ENCODE data around the gene ATP9A.
A peak's percentile ranks its signal among the peaks of the same experiment; 100 is the strongest.

Gene ATP9A

DNA sequence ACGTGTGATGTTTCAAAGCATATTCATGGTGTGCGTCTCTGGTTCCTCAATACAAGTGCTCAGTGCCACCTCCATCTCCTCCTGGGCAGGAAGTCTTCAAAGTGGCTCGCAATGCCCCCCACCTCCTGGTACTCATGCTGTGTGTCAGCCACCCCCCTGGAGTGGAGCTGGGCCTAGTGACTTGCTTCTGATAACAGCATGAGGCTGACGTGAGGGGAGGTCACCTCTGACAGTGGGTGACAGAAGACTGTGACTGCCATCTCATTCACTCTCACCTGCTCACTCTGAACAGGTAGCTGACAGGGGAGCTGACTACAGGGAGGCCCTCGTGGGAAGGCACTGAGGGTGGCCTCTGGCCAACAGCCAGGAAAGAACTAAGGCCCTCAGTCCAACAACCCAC, 133.3 kb downstream of the ATP9A start:
- H3K4me3 Mint-ChIP-seq: no peak overlapping the region
- no peaks in the 10 kb centered on the region for H3K9me3 Mint-ChIP-seq (ENCODE audit: low read depth)
- H3K4me1 Mint-ChIP-seq (ENCODE audit: low read depth): peaks cover 13% of the 10 kb centered on the region
- no peaks in the 10 kb centered on the region for H3K36me3 Mint-ChIP-seq
- H3K27me3 Mint-ChIP-seq: peaks cover 11% of the 10 kb centered on the region
- H3K27ac Mint-ChIP-seq: no peak overlapping the region

DNA sequence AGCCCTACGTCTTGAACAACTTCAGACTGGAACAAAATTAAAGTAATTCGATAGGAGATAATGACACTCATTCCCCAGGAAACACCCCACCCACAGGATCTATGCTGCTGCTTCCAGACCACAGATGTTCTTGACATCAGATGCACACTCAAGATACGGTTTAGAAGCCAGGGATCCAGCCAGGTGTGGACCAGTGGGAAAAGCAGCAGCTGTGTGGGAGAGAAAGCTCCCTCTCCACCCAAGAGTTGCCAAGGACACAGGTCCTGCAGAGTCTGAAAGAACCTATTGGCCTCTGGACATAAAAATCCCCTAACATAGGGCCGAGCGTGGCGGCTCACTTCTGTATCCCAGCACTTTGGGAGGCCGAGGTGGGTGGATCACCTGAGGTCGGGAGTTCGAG, 133.9 kb downstream of the ATP9A start:
- H3K27ac Mint-ChIP-seq: peak overlapping the region; percentile 41
- no peak overlapping the region for H3K4me3 Mint-ChIP-seq
- H3K4me1 Mint-ChIP-seq (ENCODE audit: low read depth): peaks cover 15% of the 10 kb centered on the region
- peaks cover 11% of the 10 kb centered on the region for H3K27me3 Mint-ChIP-seq
- no peaks in the 10 kb centered on the region for H3K36me3 Mint-ChIP-seq
- no peaks in the 10 kb centered on the region for H3K9me3 Mint-ChIP-seq (ENCODE audit: low read depth)

GRCh38 chr20:51633430-51633829, 134.8 kb downstream of the ATP9A start:
- Mint-ChIP-seq H3K4me1 (ENCODE audit: low read depth) (peaks cover 19% of the 10 kb centered on the region), H3K27ac (no peak overlapping the region), H3K9me3 (ENCODE audit: low read depth) (no peaks in the 10 kb centered on the region), H3K27me3 (peaks cover 16% of the 10 kb centered on the region), H3K4me3 (no peak overlapping the region), H3K36me3 (peaks cover 3% of the 10 kb centered on the region)

- Mint-ChIP-seq H3K4me3 (no peak overlapping the region), H3K27ac (no peak overlapping the region), H3K4me1 (ENCODE audit: low read depth) (peaks cover 19% of the 10 kb centered on the region), H3K9me3 (ENCODE audit: low read depth) (no peaks in the 10 kb centered on the region), H3K36me3 (peaks cover 3% of the 10 kb centered on the region), H3K27me3 (peaks cover 16% of the 10 kb centered on the region)
Observed at GRCh38 chr20:51631953-51632352, 136.2 kb downstream of the ATP9A start.

- Mint-ChIP-seq H3K27me3 (peaks cover 16% of the 10 kb centered on the region), H3K4me1 (ENCODE audit: low read depth) (peaks cover 19% of the 10 kb centered on the region), H3K4me3 (peak overlapping the region; percentile 17), H3K36me3 (peaks cover 3% of the 10 kb centered on the region), H3K27ac (no peak overlapping the region), H3K9me3 (ENCODE audit: low read depth) (no peaks in the 10 kb centered on the region)
Observed at GRCh38 chr20:51631011-51631950, 136.9 kb downstream of the ATP9A start.

DNA sequence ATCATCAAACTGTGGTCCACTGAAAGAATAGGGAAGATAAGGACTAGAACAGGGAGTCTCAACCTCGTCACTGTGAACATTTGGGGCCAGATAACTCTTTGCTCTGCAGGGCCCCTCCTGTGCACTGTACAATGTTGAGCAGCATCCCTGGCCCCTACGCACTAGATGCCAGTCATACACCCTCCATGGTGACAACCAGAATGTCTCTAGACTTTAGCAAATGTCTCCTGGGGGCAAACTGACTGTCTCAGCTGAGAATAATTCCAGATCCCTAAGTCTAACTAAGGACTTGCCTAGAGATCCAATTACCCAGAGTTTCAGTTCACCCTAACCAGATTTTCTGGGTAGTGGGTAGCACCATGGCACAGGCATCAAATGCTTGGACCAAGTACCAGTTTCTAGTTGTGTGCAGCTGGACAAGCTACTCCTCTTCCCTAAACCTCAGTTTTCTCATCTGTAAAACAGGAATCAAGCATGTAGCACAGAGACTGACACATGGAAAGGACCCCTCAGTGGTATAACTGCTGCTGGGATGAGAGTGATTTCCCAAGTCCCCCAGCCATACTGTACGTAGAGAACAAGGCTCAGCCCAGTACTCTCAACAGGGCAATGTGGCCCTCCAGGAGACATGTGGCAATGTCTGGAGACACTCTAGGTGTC, 138.7 kb downstream of the ATP9A start:
- Mint-ChIP-seq H3K36me3 (peaks cover 3% of the 10 kb centered on the region), H3K27me3 (peaks cover 14% of the 10 kb centered on the region), H3K4me3 (no peak overlapping the region), H3K9me3 (ENCODE audit: low read depth) (no peaks in the 10 kb centered on the region), H3K4me1 (ENCODE audit: low read depth) (peaks cover 19% of the 10 kb centered on the region), H3K27ac (no peak overlapping the region)

DNA sequence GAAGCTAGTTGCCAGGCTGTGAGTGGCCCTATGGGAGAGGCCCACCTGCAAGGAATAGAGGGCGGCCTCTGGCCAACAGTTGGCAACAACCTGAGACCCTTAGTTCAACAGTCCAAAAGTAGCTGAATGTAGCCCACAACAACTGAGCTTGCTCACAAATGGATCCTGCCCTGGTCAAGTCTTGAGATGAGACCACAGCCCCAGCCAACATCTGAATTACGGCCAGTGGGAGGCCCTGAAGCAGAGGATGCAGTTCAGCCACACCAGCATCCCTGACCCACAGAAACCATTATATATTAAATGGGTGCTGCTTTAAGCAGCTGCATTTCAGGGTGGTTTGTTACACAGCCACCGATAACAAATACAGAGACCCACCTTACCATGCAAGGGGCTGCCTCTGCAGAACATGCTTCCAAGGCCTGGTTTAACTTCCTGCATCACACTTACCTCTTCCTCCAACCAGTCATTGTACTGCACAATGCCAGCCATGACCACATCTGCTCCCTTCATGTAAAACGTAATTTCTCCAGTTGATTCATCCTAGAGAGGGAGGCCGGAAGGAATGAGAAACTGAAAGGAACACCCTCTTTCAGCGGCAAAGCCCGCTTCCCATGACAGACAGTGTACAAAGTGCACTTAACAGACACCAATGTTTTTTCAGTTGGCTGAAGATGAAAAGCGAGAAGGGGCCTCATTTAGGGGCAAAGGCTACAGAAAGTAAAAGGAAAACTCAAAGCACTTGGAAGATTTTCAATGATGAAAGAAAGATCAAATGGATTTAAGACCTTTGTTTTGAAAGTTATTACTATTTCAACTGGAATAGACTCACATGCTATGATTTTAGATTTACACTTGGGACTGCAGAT, 139.4 kb downstream of the ATP9A start:
- Mint-ChIP-seq H3K36me3 (peaks cover 3% of the 10 kb centered on the region), H3K27me3 (peaks cover 14% of the 10 kb centered on the region), H3K27ac (no peak overlapping the region), H3K4me3 (no peak overlapping the region), H3K9me3 (ENCODE audit: low read depth) (no peaks in the 10 kb centered on the region), H3K4me1 (ENCODE audit: low read depth) (peaks cover 19% of the 10 kb centered on the region)

GRCh38 chr20:51627586-51627985, 140.6 kb downstream of the ATP9A start:
- peaks cover 11% of the 10 kb centered on the region for H3K27me3 Mint-ChIP-seq
- H3K9me3 Mint-ChIP-seq (ENCODE audit: low read depth): no peaks in the 10 kb centered on the region
- H3K4me3 Mint-ChIP-seq: no peak overlapping the region
- H3K4me1 Mint-ChIP-seq (ENCODE audit: low read depth): peaks cover 19% of the 10 kb centered on the region
- H3K27ac Mint-ChIP-seq: no peak overlapping the region
- H3K36me3 Mint-ChIP-seq: peaks cover 3% of the 10 kb centered on the region

DNA sequence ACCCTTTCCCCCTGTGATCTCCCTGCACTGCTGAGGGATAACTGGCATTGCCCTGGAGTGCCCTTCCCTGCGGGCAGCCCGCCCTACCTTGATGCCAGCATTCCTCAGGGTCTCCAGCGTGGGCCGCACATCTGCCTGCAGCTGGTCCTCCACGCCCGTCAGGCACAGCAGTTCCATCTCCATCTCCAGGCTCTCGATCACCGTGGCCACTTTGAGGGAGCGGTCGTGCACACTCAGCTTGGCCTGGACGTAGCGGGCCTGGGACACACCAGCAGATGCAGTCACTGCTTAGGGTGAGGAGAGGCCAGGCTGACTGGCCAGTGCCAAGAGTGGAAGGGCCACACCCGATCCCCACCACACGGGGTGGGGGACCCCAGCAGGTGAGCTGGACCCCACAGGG, 143.1 kb downstream of the ATP9A start:
- peaks cover 6% of the 10 kb centered on the region for H3K27me3 Mint-ChIP-seq
- no peak overlapping the region for H3K27ac Mint-ChIP-seq
- peaks cover 7% of the 10 kb centered on the region for H3K4me1 Mint-ChIP-seq (ENCODE audit: low read depth)
- H3K4me3 Mint-ChIP-seq: no peak overlapping the region
- H3K36me3 Mint-ChIP-seq: peaks cover 3% of the 10 kb centered on the region
- H3K9me3 Mint-ChIP-seq (ENCODE audit: low read depth): no peaks in the 10 kb centered on the region

- H3K4me3 Mint-ChIP-seq: no peak overlapping the region
- H3K27me3 Mint-ChIP-seq: peaks cover 5% of the 10 kb centered on the region
- no peaks in the 10 kb centered on the region for H3K9me3 Mint-ChIP-seq (ENCODE audit: low read depth)
- H3K27ac Mint-ChIP-seq: no peak overlapping the region
- peaks cover 5% of the 10 kb centered on the region for H3K4me1 Mint-ChIP-seq (ENCODE audit: low read depth)
- peaks cover 3% of the 10 kb centered on the region for H3K36me3 Mint-ChIP-seq
Observed at GRCh38 chr20:51624157-51624731, 143.9 kb downstream of the ATP9A start.

DNA sequence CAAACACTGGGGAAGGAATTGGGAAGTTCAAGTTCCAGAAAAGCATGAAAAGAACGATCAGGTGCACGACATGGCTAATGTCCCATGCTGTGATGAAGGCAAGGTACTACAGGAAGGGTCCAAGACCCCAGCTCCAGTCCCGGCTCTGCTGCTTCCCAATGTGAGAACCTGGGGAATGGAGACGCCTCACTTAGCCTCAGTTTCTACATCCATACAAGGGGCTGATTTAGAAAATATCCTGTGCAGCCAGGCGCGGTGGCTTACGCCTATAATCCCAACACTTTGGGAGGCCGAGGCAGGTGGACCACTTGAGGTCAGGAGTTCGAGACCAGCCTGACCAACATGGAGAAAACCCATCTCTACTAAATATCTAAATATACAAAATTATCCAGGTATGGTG, 144.9 kb downstream of the ATP9A start:
- Mint-ChIP-seq H3K36me3 (no peaks in the 10 kb centered on the region), H3K4me3 (no peak overlapping the region)

DNA sequence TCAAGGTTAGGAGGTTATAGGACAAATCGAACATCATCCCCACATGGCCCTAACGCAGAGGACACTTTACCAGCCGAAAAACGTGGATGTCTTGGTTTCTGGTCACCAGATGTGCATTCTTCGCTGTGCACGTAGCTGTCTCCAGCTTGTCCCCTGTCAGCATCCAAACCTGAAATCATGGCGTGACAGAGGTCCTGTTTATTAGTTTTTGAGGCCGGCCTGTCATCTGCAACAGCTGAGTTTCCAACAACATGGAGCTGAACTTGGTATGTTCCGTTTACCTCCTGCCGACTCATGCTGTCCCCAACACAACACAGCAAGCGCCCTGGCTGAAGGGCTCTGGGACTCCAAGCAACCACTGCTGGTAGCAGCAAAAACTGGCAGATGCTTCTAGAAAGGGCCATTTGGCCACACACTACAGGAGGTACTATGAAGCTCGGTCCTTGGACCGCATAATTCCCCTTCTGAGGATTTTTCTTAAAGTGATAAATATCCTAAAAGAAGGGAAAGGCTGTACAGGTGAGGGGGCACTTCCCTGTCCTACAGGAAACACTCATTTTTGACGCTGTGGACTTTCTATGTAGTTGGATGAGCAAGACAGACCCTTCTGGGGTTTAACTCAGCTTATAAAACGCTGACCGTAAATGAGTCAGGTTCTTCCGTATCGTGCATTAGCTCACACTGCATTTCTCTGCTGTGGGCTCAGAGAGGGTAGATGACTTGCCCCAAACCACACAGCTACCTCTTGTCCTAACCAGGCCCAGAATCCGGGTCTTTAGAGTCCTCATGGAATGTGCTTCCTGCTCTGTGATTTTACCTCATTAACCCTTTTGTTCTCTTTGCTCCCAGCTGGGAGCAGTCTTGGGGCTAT, 146.0 kb downstream of the ATP9A start:
- Mint-ChIP-seq H3K4me3 (no peak overlapping the region), H3K27me3 (no peaks in the 10 kb centered on the region), H3K27ac (no peak overlapping the region), H3K4me1 (ENCODE audit: low read depth) (no peaks in the 10 kb centered on the region), H3K36me3 (no peaks in the 10 kb centered on the region), H3K9me3 (ENCODE audit: low read depth) (no peaks in the 10 kb centered on the region)

More for the DNA sequence above, 144.9 kb downstream of the ATP9A start:
- Mint-ChIP-seq H3K9me3 (ENCODE audit: low read depth) (no peaks in the 10 kb centered on the region), H3K27ac (no peak overlapping the region), H3K4me1 (ENCODE audit: low read depth) (no peaks in the 10 kb centered on the region), H3K27me3 (no peaks in the 10 kb centered on the region)

- no peak overlapping the region for H3K4me3 Mint-ChIP-seq
- no peaks in the 10 kb centered on the region for H3K27me3 Mint-ChIP-seq
- no peaks in the 10 kb centered on the region for H3K9me3 Mint-ChIP-seq (ENCODE audit: low read depth)
Observed at GRCh38 chr20:51620432-51620831, 147.8 kb downstream of the ATP9A start.

DNA sequence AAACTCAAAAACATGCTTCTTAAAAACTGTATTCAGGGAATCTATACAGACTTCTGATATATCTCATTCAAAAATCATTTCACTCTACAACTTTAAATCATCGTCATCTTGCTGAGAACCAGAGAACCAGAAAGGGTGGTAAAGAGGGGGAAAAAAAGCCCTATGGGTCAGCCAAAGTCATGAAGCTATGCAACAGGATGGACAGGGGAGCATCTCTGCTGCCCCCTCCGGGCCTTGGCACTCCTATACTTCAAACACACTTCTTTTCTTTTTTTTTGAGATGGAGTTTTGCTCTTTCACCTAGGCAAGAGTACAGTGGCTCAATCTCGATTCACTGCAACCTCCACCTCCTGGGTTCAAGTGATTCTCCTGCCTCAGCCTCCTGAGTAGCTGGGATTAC, 152.1 kb downstream of the ATP9A start:
- Mint-ChIP-seq H3K36me3 (no peaks in the 10 kb centered on the region), H3K9me3 (ENCODE audit: low read depth) (no peaks in the 10 kb centered on the region), H3K27me3 (peaks cover 2% of the 10 kb centered on the region), H3K4me3 (no peak overlapping the region), H3K4me1 (ENCODE audit: low read depth) (no peaks in the 10 kb centered on the region), H3K27ac (no peak overlapping the region)

More at GRCh38 chr20:51620432-51620831, 147.8 kb downstream of the ATP9A start:
- no peaks in the 10 kb centered on the region for H3K36me3 Mint-ChIP-seq
- no peak overlapping the region for H3K27ac Mint-ChIP-seq
- H3K4me1 Mint-ChIP-seq (ENCODE audit: low read depth): no peaks in the 10 kb centered on the region
